Forelimb muscle (tissue), 1 donor: ENCODE measurements around the gene PTMS. TPM values are rescaled to one million over a fixed set of nuclear protein-coding genes. Genes with fewer than 3 reads are reported as not detected.

Experiments
- DNase-seq: peaks from one replicate; pipeline ENCODE4 v3.0.0-alpha.2; 2013; ENCODE audit warnings: low read depth
- polyA plus RNA-seq: library from polyadenylated mRNA; unstranded; fragments of 120-200 nt; gene quantifications from one replicate; pipeline ENCODE4 v1.2.1, GENCODE V29; 2013; ENCODE audit not compliant: insufficient read length

The PTMS gene
- polyA plus RNA-seq, 1 donor, result 373 TPM

DNA sequence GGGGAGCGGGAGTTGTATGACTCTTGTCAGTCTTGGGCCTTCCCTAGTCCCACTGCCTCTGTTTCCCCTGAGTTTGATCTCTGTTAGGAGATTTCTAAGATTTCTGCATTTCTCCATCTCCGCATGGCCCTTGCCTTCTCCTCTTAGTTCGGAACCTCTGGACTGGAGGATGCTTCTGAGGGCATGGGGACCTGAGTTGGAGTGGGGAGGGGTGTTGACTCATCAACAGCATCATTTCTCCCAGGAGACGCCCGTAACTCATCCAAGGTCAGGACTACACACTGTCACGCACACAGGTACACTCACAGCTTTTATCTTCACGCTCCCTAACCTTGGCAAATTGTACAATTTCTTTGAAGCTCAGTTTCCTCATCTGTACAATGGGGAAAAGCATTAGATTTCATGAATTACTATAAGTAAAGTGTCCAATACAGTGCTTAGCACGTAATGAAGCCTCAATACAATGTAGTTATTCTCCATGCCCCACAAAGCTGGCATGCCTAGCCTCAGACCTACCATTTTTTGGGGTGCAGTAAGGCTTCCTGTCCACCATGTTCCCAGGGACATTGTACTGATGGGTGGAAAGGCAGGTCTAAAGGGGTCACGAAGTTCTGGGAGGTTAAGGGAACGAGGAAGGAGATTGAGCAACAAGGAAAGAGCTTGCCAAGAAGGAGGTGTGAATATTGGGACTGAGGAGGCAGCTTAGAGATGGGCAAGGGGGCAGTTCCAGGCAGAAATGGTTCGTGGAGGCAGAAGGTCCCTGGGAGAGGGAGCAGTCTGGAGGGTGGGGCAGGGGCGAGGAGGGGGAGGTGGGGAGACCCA, 5.6 kb downstream of the PTMS start:
- no peak for DNase-seq

DNA sequence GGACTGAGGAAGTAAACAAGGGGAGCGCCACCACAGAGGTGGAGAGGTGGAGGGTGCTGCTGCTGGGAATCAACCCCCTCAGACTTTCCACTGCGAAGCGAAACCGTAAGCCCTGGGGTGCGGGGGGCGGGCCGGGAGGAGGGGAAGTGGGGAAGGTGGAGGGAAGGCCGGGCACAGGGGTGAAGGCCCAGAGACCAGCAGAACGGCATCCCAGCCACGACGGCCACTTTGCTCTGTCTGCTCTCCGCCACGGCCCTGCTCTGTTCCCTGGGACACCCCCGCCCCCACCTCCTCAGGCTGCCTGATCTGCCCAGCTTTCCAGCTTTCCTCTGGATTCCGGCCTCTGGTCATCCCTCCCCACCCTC, 6.2 kb downstream of the PTMS start, which contains the start of gene LAG3:
Gene LAG3 (plus strand): TSS at position 190 of the 365 bp plus-strand sequence. CDS start 333 bp downstream, outside the sequence.
- no peak for DNase-seq

DNA sequence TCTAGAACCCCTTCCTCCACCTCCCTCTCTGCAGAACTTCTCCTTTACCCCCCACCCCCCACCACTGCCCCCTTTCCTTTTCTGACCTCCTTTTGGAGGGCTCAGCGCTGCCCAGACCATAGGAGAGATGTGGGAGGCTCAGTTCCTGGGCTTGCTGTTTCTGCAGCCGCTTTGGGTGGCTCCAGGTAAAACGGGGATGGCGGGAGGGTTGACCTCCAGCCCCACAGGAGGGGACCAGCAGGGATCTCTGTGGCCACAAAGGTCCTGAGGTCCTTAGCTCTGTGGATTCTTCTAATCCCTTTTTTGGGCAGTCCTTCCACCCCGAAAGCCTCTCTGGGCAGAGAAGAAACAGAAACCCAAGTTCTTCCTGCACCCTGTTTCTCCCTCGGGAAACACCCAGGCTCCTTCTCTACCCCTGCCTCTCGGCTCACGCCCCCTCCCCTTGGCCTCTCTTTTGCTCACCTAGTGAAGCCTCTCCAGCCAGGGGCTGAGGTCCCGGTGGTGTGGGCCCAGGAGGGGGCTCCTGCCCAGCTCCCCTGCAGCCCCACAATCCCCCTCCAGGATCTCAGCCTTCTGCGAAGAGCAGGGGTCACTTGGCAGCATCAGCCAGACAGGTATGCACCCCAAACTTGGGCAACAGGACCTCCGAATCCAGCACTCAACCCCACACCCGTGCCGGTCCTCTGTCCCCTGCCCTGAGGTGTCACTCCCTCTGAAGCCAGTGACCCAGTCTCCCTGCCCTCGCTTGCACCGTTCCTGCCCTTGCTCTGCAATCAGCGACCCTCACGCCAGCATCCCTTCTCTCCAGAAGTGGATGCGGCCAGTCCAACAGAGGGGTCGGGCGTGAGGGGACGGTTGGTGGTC, 6.8 kb downstream of the PTMS start:
- no peak for DNase-seq

DNA sequence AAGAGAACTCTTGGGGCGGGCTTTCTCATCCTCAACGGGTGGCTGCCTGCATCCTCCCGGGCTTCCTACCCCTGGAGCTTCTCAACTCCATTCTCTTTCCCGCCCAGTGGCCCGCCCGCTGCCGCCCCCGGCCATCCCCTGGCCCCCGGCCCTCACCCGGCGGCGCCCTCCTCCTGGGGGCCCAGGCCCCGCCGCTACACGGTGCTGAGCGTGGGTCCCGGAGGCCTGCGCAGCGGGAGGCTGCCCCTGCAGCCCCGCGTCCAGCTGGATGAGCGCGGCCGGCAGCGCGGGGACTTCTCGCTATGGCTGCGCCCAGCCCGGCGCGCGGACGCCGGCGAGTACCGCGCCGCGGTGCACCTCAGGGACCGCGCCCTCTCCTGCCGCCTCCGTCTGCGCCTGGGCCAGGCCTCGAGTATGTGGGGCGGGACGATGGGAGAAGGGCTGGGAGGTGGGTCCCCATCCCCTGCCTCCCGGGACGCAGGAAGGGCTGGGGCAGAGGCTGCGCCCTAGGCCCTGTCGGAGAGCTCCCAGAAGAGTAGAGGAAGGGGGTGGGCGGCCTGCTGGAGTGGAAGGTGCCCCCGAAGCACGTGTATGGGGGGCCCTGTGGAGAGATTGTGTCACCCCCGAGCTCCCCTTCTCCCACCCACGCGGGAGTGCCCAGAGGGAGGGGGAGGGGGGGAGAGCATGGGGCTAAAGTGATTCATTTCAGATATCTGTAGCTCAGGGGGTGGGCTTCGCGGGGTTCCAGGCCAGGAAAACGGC, 7.6 kb downstream of the PTMS start:
- no peak for DNase-seq

DNA sequence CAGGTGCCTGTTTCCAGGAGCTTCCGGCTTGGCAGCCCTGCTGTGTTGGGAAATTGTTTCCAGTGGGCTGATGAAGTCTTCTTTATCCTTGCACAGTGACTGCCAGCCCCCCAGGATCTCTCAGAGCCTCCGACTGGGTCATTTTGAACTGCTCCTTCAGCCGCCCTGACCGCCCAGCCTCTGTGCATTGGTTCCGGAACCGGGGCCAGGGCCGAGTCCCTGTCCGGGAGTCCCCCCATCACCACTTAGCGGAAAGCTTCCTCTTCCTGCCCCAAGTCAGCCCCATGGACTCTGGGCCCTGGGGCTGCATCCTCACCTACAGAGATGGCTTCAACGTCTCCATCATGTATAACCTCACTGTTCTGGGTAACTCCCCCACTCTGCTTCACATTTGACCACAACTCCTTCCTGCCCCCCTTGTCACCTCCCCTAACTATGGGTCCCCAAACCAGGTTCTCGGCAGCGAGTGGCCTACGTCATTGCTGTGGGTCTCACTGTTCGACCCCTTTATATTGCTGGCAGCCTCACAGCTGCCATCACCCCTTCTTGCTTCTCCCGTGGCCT, 8.4 kb downstream of the PTMS start:
- no peak for DNase-seq

DNA sequence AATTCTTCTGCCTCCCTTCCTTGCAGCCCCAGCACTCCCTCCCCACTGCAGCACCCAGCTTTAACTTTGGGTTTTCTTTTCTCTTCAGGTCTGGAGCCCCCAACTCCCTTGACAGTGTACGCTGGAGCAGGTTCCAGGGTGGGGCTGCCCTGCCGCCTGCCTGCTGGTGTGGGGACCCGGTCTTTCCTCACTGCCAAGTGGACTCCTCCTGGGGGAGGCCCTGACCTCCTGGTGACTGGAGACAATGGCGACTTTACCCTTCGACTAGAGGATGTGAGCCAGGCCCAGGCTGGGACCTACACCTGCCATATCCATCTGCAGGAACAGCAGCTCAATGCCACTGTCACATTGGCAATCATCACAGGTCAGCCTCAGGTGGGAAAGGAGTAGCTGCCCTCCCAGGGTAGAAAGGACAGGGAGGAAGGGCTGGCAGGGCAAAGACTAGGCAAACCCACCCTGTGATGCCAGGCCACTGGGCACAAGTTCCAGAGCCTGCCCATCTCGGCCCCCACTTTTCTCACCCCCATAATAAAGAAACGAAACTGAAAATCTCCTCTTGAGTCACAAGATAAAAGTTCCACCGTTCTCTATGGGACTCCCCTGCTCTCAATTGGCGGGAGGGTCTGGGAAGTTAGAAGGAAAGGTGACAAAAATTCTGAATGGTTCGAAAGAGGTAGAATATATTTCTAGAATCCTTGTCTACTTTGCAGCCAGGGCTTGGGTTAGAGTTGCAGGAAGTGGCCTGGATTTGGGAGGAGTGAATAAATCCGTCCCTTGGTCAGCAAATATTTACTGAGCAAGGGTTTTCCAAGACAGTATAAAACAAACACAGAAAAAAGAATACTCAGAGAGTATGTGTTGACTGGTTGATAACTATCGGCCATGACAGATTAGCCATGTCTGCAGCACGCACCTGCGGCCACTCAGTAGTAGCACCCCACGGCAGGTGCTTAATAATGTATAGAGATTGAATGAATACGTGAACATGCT, 9.3 kb downstream of the PTMS start:
- DNase-seq, result no peak

DNA sequence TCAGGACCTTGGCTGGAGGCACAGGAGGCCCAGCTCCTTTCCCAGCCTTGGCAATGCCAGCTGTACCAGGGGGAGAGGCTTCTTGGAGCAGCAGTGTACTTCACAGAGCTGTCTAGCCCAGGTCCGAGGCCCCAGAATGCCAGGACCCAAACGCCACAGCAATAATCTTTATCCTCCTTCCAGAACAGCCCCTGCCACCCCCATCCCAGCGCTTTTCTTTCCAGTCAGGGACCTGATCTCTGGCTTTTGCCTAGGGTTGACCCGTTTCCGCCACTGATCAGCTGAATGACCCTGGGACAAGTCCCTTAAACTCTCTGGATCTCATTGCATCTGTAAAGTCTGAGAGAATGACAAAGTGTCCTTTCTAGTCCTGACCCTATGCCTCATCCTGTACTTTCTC, 11.2 kb downstream of the PTMS start:
- no peak for DNase-seq

DNA sequence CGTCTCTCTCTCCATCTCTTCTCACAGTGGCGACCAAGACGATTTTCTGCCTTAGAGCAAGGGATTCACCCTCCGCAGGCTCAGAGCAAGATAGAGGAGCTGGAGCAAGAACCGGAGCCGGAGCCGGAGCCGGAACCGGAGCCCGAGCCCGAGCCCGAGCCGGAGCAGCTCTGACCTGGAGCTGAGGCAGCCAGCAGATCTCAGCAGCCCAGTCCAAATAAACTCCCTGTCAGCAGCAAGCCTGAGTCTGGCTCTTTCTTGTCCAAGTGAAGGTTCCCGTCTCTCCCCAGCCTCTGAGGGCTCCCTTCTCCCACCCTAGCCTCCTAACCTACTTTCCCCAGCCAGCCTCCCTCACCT, 12.0 kb downstream of the PTMS start:
- DNase-seq, result no peak

DNA sequence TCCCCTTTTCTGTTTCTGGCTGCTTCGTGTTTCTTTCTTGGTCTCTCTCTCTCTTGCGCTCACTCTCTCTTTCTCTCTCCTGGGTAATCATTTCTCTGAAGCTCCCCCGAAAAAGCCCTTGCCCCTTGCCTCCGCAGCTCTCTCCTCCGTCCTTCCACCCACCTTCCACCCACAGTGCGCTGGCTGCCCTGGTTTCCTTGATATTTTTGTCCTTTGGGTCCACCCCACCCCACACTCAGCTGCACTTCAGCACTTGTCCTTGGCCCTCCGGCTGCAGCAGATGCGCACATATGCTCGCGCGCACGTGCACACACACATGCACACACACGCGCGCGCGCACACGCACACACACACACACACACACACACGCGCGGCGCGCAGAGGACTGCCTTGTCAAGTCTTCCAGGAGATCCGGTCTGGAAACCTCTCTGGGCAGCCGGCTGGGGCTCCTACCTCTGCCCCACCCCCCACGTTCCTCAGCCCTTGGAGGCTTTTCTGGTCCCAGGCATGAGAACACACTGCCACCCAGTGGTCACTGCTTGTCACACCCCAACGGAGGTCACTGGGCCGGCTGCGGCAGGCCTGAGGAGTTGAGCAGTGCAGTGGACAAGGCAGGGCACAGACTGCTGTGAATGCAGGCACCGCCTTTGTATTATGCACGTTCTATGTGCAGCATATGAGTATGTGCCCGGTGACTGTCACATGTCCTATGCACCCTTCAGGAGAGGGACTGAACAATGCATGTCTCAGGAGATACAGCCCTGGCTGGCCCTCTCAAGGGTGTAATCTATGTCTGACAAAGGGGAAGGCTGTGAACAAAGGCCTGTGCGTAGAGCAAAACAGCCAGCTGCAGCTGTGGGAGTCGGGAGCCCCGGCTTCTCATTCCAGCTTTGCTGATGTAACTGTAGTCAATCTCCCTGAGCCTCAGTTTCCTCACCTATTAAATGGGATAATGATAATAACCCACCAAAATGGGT, 12.7 kb downstream of the PTMS start:
- DNase-seq, result peak; percentile 87

DNA sequence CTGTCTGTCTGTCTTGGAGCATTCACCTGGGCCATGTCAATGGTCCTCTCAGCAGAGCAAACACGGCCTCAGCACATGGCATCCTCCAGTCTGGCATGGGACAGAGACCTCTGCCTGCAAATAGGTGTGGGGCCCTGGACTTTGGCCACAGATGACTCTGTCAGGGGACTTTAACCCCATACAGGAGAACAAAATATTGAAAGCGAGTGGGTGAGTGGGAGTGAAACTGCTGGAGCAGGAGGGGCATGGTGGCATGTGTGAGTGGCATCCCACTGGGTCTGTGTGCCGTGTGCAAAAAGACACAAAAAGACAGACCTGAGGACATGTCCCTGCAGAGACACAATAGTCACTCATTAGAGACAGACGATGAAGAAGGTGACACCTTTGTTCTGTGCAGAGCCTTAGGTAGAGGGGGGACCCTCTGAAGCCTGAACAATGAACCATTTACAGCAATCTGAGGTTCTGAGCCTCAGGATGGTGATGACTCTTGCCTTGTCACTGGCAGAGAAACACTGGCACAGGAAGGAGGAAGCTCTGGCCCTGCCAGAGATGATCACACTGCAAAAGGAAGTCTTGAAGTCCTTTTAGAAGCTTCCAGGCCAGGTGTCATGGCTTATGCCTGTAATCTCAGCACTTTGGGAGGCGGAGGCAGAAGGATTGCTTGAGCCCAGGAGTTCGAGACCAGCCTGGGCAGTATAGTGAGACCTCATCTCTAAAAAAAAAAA, 13.7 kb downstream of the PTMS start:
- no peak for DNase-seq

DNA sequence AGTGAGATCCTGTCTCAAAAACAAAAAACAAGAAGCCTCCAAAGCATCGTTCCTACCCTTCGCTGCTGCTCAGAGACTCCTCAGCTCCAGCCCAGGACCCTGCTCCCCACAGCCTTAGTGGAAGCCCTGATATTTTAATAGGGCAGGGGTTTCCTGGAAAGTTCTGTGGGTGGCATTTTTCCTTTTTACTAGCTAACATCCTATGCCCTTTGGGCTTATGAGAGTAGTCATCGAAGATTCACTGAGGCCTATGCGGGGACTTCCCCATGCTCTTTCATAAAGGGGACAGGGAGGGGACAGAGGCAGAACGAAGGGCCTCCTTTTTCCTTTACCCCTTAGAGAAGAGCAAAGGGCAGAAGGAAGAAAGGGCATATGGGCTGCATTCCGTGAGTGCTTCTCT, 14.4 kb downstream of the PTMS start:
- no peak for DNase-seq

DNA sequence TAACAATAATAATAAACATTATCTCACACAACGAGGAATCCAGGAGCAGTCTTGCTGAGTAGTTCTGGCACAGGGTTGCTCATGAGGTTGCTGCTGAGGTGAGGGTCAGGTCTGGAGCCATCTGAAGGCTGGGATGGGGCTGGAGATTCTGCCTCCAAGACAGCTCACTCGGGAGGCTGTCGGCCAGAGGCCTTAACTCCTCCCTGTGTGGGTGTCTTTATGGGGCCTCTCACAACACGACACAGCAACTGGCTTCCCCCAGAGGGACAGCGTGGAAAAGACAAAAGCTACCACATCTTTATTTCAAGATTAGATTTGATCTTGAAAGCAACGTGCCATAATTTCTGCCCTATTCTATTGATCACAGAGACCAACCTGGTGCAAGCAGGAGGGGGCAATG, 16.0 kb downstream of the PTMS start:
- no peak for DNase-seq

DNA sequence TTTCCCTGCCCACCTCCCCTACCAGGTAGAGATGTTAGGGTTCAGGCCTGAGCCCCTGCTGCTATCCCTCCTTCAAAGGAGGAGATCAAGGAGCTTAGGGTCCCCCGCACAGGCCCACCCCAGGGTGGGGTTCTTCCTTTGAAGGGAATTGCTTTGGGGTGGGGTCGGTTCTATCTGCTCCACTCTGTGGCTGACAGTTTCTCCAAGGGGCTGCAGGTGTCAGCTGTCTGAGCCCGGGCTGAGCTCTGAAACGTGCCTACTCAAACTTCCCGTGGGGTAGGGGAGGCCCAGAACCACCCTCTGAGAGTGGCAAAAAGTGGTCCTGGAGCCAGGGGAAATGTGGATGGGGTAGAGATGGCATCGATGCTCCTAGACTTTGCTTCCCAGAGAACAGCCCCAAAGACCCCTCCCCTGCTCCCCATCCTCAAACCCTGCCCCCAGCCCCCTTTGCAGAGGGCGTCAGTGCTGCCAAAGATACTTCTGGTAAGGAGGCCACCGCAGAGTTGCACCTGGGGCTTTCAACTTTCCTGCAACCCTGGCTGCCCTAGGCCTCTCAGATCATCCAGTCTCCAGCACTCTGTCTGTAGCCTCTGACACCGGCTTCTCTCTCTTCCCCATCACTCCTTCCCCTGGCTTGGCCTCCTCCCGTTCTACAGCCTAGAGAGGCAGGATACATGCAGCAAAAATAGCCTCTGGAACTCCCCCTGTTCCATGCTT, 16.8 kb downstream of the PTMS start:
- no peak for DNase-seq

DNA sequence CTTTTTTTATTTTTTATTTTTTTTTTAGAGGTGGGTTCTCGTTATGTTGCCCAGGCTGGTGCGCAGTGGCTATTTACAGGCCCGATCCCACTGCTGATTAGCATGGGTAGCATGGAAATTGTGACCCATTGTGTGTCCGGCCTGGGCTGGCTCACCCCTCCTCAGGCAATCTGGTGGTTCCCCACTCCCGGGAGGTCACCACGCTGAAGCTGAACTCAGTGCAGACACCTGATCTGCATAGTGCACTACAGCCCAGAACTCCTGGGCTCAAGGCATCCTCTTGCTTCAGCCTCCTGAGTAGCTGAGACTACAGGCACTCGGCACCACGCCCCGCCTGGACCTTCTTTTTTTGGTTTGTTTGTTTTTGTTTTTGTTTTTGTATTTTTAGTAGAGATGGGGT, 17.7 kb downstream of the PTMS start:
- DNase-seq, result no peak

DNA sequence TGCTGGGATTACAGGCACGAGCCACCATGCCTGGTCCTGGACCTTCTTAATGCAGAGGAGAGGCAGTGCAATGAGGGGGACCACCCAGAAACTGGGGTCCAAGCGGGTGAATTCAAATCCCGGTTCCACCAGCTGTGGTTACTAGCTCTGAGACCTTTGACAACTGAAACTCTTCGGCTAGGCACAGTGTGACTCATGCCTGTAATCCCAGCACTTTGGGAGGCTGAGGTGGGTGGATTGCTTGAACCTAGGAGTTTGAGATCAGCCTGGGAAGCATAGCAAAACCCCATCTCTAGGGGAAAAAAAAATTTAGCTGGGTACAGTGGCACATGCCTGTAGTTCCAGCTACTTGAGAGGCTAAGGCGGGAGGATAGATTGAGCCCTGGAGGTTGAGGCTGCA, 18.1 kb downstream of the PTMS start:
- no peak for DNase-seq

DNA sequence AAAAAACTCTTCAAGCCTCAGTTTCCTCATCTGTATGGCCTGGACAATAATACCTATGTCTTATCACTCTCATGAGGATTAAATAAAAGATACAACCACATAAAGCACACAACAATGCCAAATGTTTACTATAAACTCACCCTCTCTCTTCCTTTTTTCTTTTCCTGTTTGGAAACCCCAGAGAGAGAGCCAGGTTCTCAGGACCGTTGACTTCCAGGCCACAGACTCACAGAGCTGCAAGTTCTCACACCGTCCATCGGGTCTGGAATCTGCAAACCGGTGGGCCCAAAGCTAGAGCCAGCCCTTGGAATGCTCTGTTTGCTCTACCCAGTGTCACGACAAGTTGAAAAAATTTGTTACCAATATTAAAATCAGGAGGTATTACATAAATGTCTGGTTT, 18.6 kb downstream of the PTMS start:
- DNase-seq, result no peak

DNA sequence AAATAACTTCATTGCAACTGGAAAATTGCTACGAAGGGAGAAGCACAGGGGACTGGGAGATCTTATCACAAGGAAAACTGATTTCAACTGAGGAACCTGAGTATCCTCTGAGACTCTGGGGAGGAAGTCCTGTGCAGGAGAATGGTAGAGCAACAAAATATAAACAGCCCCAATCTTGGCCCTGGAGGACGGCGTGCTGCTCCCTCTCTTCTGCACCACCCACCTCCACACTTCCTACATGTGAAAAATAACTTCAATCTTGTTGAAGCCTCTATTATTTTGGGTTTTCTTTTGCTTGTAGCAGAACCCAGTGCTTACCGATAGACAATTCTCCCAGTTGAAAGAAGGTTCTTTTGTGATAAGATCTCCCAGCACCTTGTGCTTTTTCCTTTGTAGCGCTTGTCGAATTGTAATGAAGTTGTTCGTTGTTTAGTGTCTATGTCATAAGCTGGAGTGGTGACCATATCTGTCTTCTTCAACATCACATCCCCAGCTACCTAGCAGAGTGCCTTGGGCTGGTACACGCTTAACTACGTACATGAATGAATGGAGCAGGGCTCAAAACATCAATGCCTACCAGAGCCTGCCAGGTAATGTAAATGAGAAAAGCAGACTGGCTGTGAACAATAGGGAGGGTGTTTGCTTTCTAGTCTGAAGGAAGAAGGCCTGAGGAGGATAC, 20.4 kb downstream of the PTMS start:
- DNase-seq, result no peak

DNA sequence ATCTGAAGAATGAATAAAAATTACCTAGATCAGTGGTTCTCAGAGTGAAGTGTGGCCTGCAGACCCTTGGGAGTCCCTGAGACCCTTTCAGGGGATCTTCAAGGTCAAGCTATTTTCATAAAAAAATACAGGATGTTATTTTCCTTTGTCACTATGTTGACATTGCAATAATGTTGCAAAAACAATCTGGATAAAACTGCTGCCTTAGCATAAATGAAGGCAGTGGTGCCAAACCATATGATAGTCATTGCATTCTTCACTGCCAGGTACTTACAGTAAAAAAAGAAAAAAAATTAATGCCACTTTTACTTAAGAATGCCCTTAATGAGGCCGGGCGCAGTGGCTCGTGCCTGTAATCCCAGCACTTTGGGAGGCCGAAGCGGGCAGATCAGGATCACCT, 21.1 kb downstream of the PTMS start:
- DNase-seq, result no peak
